ENCODE data around the gene TTYH2. TPM values are rescaled to one million over a fixed set of nuclear protein-coding genes. Genes with fewer than 3 reads are reported as not detected.
"Not testable (repeated sequence)": the region's sequence is repeated elsewhere in the genome, so short reads cannot be mapped to it uniquely, and the experiment has no call there.

TTYH2 gene
- total RNA-seq, 1 donor from 2014 or later = 14.7 TPM

DNA sequence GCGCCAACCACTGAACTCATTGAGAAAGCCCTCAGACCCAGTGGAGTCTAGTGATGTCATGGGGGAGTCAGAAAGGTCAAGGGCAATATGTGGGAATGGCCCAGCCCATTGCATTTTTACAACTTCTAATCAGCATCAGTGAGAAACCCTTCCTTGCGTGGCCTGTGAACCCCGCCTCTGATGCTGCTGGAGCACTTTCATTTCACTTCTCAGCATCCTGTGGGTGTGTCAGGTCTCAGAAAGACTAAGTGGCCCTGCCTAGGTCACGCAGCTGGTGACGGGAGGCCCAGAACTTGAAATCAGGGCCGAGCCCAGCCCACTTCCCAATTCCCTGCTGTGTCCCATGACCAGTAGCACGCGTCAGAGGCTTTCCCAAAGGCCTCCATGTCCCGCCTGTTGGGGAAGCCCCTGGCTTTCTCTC lies 66.7 kb downstream of the TTYH2 start:
- FAIRE-seq (no peak), DNase-seq (ENCODE audit: low spot score in 2 of 2) (no peak)

DNA sequence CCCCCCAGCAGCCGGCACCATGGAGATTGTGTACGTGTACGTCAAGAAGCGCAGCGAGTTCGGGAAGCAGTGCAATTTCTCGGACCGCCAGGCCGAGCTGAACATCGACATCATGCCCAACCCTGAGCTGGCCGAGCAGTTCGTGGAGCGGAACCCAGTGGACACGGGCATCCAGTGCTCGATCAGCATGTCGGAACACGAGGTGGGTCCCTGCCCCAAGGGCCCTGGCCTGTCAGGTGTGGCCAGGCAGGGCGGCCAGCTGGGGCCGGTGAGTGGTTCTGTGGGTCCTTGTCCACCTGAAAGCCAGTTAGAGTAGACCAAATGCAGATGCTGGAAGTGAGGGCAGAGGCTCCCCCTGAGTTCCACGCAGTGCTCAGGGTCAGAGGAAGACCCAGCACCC lies 68.4 kb downstream of the TTYH2 start:
- no peak for FAIRE-seq
- DNase-seq (ENCODE audit: low spot score in 2 of 2) = no peak

DNA sequence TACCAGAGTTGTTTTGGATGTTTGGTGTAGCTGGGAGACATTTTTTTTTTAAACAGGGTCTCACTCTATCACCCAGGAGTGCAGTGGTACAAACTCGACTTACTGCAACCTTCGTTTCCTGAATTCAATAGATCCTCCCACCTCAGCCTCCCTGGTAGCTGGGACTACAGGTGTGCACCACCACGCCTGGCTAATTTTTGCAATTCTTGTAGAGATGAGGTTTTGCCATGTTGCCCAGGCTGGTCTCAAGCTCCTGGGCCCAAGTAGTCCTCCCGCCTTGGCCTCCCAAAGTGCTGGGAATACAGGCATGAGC lies 68.9 kb downstream of the TTYH2 start:
- DNase-seq (ENCODE audit: low spot score in 2 of 2); FAIRE-seq: not testable (repeated sequence)

DNA sequence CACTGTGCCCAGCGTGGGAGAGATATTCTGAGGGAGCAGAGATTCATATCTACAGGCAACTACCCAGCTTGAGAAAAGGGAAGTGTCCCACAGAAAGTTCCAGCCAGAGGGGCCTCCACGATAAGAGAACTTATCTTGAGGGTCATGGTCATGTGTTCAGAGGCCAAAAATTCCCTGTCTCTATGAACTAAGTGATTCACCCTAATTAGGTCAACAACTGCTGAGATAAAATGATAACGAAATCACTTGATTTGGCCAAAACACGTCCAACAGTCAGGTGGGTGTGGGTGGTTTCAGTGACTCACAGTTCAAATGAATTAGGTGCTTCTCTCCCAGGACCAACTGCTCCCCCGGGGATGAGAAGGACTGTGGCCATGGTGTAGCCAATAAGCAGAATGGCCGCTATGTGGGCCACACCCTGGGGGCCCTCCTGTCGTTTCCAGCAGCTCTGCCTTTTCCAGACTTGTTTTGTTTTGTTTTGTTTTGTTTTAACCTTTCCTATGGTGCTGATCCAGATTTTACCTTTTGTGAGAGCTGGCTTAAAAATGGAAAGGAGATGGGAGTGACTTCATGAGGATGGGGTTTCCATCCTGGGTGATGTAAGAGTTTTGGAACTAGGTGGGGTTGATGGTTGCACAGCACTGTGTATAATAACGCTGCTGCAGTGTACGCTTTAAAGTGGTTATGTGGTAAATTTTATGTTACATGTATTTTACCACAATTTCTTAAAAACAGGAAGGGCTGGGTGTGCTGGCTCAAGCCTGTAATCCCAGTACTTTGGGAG lies 69.4 kb downstream of the TTYH2 start:
- FAIRE-seq (no peak), DNase-seq (ENCODE audit: low spot score in 2 of 2) (no peak)

DNA sequence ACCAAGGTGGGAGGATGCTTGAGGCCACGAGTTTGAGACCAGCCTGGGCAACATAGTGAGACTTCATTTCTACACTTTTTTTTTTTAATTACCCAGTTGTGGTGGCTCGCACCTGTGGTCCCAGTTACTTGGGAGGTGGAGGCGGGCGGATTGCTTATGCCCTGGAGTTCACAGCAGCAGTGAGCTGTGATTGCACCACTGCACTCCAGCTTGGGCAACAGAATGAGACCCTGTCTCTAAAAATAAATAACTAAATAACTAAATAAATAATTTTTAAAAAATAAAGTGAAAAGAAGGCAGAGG lies 70.0 kb downstream of the TTYH2 start:
- DNase-seq (ENCODE audit: low spot score in 2 of 2) = no peak

DNA sequence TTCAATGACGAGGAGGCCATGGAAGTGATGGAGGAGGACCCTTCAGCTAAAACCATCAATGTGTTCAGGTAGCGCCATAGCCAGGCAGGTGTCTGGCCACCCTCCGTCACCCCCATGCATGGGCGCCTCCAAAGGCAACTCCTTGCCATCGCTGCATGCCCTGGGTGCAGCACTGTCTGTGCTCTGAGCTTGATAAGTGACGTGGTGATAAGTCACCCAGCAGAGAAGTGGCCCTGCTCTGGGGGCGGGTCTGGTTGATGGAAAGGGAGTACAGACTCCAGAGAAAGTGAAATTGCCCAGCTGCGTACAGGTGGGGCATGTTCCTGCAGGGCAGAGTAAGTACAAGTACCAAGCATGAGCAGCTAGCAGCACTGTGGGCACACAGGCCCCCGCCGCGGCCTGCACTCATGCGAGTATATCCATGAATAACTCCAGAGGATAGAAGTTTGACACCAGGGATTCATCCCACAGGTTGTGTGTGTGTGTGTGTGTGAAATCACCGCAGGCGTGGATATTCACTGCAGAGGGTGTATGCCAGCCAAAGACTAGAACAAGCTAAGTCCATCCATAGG lies 73.7 kb downstream of the TTYH2 start:
- FAIRE-seq = no peak
- DNase-seq (ENCODE audit: low spot score in 2 of 2) = no peak

More for the DNA sequence above, 70.0 kb downstream of the TTYH2 start:
- FAIRE-seq = no peak

DNA sequence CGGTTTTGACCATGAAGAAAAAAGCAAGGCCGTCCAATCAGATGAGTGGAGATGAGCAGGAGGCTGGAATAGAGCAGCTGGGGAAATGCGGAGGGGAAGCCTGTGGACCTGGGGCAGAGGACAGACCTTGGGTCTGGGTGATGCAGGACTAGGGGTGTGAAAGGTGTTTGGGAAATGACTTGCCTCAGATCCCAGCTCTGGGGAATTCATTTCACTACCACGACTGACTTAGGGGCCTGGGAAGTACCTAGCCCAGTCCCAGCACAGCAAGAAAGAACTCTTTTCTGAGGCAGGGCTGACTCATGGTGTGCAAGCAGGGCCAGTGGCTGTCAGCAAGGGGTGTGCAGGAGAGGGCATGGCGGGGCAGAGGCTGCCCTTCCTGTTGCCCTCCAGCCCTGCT lies 75.4 kb downstream of the TTYH2 start:
- FAIRE-seq = no peak
- DNase-seq (ENCODE audit: low spot score in 2 of 2) = no peak

DNA sequence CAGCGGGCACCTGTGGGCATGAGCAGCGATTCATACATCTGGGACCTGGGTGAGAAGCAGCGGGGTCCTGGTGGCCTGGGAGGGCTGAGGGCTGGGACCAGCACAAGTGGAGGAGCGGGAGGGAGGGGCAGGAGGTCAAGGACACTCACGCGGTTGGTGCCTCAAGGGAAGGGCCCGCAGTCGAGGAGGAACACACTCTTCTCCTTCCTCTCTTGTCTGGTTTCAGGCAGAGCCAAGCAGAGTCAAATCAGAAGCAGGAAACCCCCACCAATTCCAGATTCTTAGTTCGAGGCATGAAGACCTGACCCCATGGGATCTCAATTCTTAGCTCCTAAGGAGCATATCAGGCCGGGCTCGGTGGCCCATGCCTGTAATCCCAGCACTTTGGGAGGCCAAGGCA lies 76.3 kb downstream of the TTYH2 start:
- DNase-seq (ENCODE audit: low spot score in 2 of 2) (no peak), FAIRE-seq (no peak)

DNA sequence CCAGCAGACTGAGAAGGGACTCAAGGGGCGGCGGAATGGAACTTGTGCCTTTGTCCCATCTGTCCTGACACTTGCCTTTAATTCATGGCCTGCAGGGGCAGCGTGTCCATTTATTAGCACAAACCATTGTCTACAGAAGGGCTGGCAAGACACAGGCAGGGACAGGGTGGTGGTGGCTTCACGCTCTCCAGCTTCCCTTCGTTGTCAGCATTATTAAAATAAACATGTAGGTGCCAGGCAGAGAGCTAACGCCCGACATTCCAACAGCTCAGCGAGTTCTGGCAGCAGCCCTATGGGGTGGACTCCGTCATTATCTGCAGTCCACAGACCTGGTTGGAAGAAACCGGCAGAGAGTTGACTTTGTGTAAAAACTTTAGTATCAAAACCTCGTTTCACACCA lies 77.0 kb downstream of the TTYH2 start:
- DNase-seq (ENCODE audit: low spot score in 2 of 2) (no peak), FAIRE-seq (no peak)

DNA sequence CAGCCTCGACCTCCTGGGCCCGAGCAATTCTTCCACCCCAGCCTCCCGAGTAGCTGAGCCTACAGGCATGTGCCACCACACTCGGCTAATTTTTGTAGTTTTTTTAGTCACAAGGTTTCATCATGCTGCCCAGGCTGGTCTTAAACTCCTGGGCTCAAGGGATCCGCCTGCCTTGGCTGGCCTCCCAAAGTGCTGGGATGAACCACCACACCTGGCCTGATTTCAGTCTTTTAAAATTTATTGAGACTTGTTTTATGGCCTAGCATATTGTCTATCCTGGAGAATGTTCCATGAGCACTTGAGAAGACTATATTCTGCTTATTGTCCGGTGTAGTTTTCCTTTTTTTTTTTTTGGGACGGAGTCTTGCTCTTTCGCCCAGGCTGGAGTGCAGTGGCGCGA lies 79.1 kb downstream of the TTYH2 start:
- FAIRE-seq = no peak
- no peak for DNase-seq (ENCODE audit: low spot score in 2 of 2)

DNA sequence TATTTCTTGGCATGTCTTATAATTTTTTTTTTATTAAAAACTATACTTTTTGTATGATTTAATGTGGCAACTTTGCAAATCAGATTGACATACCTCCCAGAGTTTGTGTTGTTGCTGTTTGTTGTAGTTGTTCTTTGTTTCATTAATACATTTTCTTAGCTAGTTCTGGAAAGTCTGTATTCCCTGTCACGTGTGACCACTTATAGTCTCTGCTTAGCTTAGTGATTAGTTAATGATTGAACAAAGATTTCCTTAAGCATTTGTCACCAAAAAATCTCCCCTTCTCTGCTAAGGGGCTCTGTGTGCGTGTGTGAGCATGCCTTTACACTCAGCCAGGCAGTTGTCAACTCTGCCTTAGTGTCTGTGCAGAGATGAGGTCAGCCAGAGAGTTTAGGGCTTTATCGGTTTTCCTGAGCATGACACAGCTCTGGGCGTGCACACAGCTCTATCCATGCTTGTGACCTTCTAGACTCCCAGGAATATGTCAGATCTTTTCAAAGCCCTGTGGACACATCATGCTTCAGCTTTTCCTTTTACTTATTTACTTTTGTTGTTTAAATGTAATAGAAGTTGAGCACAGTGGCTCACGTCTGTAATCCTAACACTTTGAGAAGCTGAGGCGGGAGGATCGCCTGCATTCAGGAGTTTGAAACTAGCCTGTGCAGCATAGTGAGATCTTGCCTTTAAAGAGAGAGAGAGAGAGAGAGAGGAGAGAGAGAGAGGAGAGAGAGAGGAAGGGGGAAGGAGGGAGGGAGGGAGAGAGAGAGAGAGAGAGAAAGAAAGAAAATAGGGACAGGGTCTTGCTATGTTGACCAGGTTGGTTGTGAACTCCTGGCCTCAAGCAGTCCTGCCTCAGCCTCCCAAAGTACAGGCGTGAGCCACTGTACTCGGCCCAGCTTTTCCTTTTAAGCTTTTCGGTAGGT lies 82.5 kb downstream of the TTYH2 start:
- DNase-seq (ENCODE audit: low spot score in 2 of 2) = no peak
- no peak for FAIRE-seq

DNA sequence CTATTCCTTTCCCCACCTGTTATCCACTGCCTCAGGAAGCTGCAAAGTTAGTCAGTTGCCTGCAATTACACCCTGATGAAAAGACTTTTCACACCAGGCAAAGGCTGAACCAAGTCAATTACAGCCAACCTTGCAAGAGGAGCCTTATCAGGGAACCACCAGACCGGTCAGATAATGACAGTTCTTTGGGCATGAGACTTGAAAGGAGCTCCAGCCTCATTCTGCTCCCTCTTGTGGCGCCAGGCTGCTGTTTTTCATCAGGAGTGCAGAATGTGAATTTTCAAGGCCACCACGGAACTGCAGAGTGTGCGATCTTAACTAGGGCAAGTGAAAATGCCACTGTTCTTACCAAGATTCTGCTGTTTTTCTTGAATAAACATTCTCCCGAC lies 83.2 kb downstream of the TTYH2 start:
- DNase-seq (ENCODE audit: low spot score in 2 of 2) (peak in 1 of 2 donors; percentile 48), FAIRE-seq (no peak)

DNA sequence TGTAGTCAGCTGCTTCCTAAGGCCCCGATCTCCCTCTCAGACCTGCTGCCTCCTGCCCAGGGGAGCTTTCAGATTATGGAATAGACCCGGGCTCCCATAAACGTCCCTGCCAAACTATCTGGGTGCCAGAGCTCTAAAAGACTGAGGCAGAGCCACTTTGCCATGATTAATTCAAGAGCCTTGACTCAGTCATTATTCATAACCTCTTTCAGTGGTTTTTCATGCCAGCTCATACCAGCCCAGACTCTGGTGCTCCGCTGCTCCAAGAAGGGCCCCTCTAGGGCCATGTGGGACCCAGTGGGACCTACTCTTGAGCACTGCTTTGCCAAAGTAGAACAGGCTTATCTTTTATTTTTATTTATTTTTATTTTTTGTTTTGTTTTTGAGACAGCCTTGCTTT lies 84.6 kb downstream of the TTYH2 start:
- FAIRE-seq (no peak), DNase-seq (ENCODE audit: low spot score in 2 of 2) (no peak)

DNA sequence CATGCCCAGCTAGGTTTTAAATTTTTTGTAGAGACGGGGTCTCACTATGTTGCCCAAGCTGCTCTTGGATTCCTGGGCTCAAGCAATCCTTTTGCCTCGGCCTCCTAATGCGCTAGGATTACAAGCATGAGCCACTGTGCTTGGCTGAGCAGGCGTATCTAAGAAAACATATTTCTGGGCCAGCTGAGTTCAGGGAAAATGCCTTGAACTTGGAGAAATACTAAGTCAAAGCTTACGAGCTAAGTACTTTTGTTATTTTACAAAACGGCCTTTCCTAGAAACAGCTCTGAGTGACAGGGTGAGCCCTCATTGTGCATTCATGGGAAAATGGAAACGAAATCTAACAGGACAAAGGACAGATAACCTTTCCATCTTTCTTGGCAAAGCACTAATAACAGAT lies 85.4 kb downstream of the TTYH2 start:
- FAIRE-seq (no peak), DNase-seq (ENCODE audit: low spot score in 2 of 2) (no peak)

DNA sequence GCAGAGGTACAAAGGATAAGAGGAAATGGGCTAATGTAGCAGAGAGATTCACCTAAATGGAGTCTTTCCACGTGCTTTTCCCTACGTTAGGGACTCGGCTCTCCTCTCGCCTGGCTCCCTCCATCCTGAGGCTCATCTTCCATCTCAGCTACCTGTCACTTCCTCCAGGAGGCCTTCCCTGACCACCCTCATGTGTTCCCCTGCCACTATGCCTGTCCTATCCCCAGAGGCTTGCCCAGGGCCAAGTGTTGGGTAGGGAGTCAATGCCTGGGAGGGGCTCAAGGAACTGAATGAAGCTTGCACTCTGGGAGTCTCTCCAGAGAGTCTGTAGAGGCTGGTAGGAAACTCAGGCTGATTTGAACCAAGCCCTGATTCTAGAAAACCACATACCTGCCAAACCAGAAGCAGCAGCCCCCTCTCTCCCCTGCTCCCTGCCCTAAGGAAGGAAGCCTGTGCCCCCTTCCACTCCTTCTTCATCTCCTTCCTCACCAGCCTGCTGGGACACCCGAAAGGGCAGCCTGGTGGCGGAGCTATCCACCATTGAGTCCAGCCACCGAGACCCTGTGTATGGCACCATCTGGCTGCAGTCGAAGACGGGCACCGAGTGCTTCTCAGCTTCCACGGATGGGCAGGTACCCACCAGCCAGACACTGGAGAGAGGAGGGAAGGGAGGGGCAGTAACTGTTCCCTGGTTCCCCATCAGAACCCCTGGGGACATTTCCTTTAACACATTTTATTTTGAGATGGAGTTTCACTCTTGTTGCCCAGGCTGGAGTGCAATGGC lies 86.0 kb downstream of the TTYH2 start:
- FAIRE-seq = no peak
- DNase-seq (ENCODE audit: low spot score in 2 of 2) = no peak

DNA sequence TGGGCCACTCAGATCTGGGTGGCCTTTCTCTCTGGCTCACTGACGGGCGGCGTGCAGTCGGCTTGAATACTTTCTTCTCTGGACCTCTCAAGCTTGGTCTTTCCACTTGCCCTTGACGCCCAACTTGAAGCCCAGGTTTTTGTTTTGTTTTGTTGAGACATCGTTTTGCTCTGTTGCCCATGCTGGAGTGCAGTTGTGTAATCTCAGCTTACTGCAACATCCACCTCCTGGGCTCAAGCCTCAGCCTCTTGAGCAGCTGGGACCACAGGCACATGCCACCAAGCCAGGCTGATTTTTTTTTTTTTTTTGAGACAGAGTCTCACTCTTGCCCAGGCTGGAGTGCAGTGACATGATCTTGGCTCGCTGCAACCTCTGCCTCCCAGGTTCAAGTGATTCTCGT lies 89.9 kb downstream of the TTYH2 start:
- no peak for FAIRE-seq
- no peak for DNase-seq (ENCODE audit: low spot score in 2 of 2)

DNA sequence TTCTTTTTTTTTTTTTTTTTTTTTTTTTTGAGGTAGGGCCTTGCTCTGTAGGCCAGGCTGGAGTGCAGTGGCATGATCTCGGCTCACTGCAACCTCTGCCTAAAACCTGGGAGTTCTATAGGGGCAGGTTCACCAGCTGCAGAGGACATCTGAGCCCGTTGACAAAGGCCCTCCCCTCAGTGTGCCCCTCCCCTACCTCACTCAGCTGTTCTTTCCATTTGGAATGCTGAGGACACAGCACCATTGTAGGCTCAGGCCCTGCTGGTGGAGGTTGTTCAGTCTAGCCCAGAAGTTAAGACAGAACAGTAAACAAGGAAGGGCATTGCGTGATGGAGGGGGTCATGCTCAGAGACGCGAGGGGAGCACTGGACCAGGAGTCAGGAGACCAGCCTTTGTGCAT lies 90.8 kb downstream of the TTYH2 start:
- DNase-seq (ENCODE audit: low spot score in 2 of 2) (no peak), FAIRE-seq (no peak)

DNA sequence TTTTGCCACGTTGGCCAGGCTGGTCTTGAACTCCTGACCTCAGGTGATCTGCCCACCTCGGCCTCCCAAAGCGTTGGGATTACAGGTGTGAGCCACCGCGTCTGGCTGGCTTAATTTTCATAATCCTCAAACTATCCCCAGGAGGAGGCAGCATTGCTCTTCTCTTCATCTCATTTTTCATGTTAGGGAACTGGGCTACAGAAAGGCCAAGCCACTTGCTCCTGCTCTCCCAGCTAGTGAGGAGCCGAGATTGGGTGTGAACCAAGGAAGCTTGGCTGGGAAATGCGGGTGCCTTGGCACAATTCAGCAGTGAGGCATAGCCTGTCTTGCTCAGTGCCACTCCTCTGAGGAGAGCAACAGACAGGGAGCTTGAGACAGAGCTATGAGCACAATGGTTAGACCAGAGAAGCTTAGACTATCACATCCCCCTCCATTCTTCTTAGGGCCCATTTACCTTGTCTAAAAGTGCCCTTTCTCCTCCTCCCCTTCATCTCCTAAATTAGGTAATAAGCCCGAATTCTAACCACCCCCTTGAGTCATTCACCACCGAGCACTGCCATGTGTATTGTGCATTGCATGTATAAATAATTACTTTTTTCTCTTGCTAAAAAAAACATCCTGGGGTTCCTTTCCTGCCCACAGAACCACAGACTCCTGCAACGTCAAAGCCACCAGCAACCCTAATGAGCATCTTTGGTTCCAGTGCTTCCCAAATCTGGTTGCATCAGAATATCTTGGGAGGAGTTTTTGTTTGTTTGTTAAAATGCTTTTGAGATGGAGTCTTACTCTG lies 92.7 kb downstream of the TTYH2 start:
- no peak for FAIRE-seq
- DNase-seq (ENCODE audit: low spot score in 2 of 2) = no peak

DNA sequence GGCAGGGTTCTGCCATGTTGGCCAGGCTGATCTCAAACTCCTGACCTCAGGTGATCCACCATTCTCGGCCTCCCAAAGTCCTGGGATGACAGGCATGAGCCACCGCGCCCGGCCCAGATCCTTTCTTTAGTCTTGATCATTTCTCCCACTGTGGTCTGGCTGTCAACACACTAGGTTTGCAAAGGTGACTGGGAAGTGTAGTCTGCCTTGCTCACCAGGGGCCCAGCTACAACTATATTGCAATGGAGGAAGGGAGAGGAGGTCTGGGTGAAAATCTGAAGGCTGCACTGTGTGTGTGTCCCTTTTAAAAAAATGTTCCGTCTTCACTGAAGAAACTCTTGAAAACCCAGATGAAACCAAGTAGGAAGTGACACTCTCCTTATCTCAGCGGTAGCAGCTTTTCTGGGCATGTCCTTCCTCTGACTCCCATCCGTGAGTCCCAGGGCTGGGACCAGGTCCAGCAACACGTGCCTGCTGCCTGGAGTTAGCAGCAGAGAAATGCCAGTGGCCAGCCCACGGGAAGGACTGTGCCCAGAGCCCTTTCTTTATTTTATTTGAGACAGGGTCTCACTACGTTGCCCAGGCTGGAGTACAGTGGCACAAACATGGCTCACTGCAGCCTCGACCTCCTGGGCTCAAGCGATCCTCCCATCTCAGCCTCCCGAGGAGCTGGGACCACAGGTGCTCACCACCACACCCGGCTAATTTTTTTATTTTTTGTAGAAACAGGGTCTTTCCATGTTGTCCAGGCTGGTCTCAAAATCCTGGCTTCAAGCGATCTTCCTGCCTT lies 94.8 kb downstream of the TTYH2 start:
- FAIRE-seq (no peak), DNase-seq (ENCODE audit: low spot score in 2 of 2) (no peak)

All from frontal cortex (tissue), 4 donors.